ENCODE results near the gene TM4SF1.

Gene TM4SF1

GRCh38 chr3:149409351-149409750, 31.9 kb upstream of the TM4SF1 start:
- H3K4me3 ChIP-seq (ENCODE audit: low read length in 2 of 2) = no peak overlapping the region
- H3K27me3 ChIP-seq (ENCODE audit: control insufficient read depth in 2 of 2, insufficient read depth in 2 of 2, low read length in 2 of 2) = no peaks in the 10 kb centered on the region
- no peaks in the 10 kb centered on the region for H3K9me3 ChIP-seq (ENCODE audit: control insufficient read depth in 2 of 2, low read length in 2 of 2)
- H3K36me3 ChIP-seq (ENCODE audit: control insufficient read depth in 2 of 2, insufficient read depth in 2 of 2, low read length in 2 of 2) = no peaks in the 10 kb centered on the region
- no peaks in the 10 kb centered on the region for H3K4me1 ChIP-seq (ENCODE audit: control insufficient read depth in 2 of 2, insufficient read depth in 2 of 2, low read length in 2 of 2)
- no peak overlapping the region for H3K9ac ChIP-seq (ENCODE audit: low read depth in 1 of 2, low read length in 2 of 2)
- H3K27ac ChIP-seq (ENCODE audit: low read depth in 2 of 2, low read length in 2 of 2) = no peak overlapping the region

- Histone ChIP-seq H3K36me3 (ENCODE audit: control insufficient read depth in 2 of 2, insufficient read depth in 2 of 2, low read length in 2 of 2) (no peaks in the 10 kb centered on the region), H3K27ac (ENCODE audit: low read depth in 2 of 2, low read length in 2 of 2) (no peak overlapping the region), H3K4me1 (ENCODE audit: control insufficient read depth in 2 of 2, insufficient read depth in 2 of 2, low read length in 2 of 2) (no peaks in the 10 kb centered on the region), H3K9me3 (ENCODE audit: control insufficient read depth in 2 of 2, low read length in 2 of 2) (no peaks in the 10 kb centered on the region), H3K9ac (ENCODE audit: low read depth in 1 of 2, low read length in 2 of 2) (no peak overlapping the region), H3K27me3 (ENCODE audit: control insufficient read depth in 2 of 2, insufficient read depth in 2 of 2, low read length in 2 of 2) (no peaks in the 10 kb centered on the region), H3K4me3 (ENCODE audit: low read length in 2 of 2) (no peak overlapping the region)
Measured at GRCh38 chr3:149407898-149408297, 30.4 kb upstream of the TM4SF1 start.

- Histone ChIP-seq H3K27me3 (ENCODE audit: control insufficient read depth in 2 of 2, insufficient read depth in 2 of 2, low read length in 2 of 2) (no peaks in the 10 kb centered on the region), H3K9me3 (ENCODE audit: control insufficient read depth in 2 of 2, low read length in 2 of 2) (no peaks in the 10 kb centered on the region), H3K4me1 (ENCODE audit: control insufficient read depth in 2 of 2, insufficient read depth in 2 of 2, low read length in 2 of 2) (peaks cover 0 to 6% of the 10 kb centered on the region in 2 donors), H3K27ac (ENCODE audit: low read depth in 2 of 2, low read length in 2 of 2) (no peak overlapping the region), H3K9ac (ENCODE audit: low read depth in 1 of 2, low read length in 2 of 2) (no peak overlapping the region), H3K36me3 (ENCODE audit: control insufficient read depth in 2 of 2, insufficient read depth in 2 of 2, low read length in 2 of 2) (no peaks in the 10 kb centered on the region), H3K4me3 (ENCODE audit: low read length in 2 of 2) (no peak overlapping the region)
Measured at GRCh38 chr3:149406244-149406752, 28.8 kb upstream of the TM4SF1 start.

GRCh38 chr3:149403443-149403842, 26.0 kb upstream of the TM4SF1 start:
- H3K4me1 ChIP-seq (ENCODE audit: control insufficient read depth in 2 of 2, insufficient read depth in 2 of 2, low read length in 2 of 2) = peaks cover 0 to 11% of the 10 kb centered on the region in 2 donors
- H3K36me3 ChIP-seq (ENCODE audit: control insufficient read depth in 2 of 2, insufficient read depth in 2 of 2, low read length in 2 of 2) = no peaks in the 10 kb centered on the region
- no peak overlapping the region for H3K27ac ChIP-seq (ENCODE audit: low read depth in 2 of 2, low read length in 2 of 2)
- H3K4me3 ChIP-seq (ENCODE audit: low read length in 2 of 2) = no peak overlapping the region
- no peaks in the 10 kb centered on the region for H3K9me3 ChIP-seq (ENCODE audit: control insufficient read depth in 2 of 2, low read length in 2 of 2)
- no peaks in the 10 kb centered on the region for H3K27me3 ChIP-seq (ENCODE audit: control insufficient read depth in 2 of 2, insufficient read depth in 2 of 2, low read length in 2 of 2)
- no peak overlapping the region for H3K9ac ChIP-seq (ENCODE audit: low read depth in 1 of 2, low read length in 2 of 2)

GRCh38 chr3:149402481-149402880, 25.0 kb upstream of the TM4SF1 start:
- H3K27ac ChIP-seq (ENCODE audit: low read depth in 2 of 2, low read length in 2 of 2) = no peak overlapping the region
- H3K27me3 ChIP-seq (ENCODE audit: control insufficient read depth in 2 of 2, insufficient read depth in 2 of 2, low read length in 2 of 2) = no peaks in the 10 kb centered on the region
- H3K4me3 ChIP-seq (ENCODE audit: low read length in 2 of 2) = no peak overlapping the region
- H3K9me3 ChIP-seq (ENCODE audit: control insufficient read depth in 2 of 2, low read length in 2 of 2) = no peaks in the 10 kb centered on the region
- H3K9ac ChIP-seq (ENCODE audit: low read depth in 1 of 2, low read length in 2 of 2) = no peak overlapping the region
- H3K36me3 ChIP-seq (ENCODE audit: control insufficient read depth in 2 of 2, insufficient read depth in 2 of 2, low read length in 2 of 2) = no peaks in the 10 kb centered on the region
- peaks cover 0 to 11% of the 10 kb centered on the region in 2 donors for H3K4me1 ChIP-seq (ENCODE audit: control insufficient read depth in 2 of 2, insufficient read depth in 2 of 2, low read length in 2 of 2)

- Histone ChIP-seq H3K27me3 (ENCODE audit: control insufficient read depth in 2 of 2, insufficient read depth in 2 of 2, low read length in 2 of 2) (no peaks in the 10 kb centered on the region), H3K36me3 (ENCODE audit: control insufficient read depth in 2 of 2, insufficient read depth in 2 of 2, low read length in 2 of 2) (no peaks in the 10 kb centered on the region), H3K27ac (ENCODE audit: low read depth in 2 of 2, low read length in 2 of 2) (no peak overlapping the region), H3K9ac (ENCODE audit: low read depth in 1 of 2, low read length in 2 of 2) (no peak overlapping the region), H3K4me3 (ENCODE audit: low read length in 2 of 2) (no peak overlapping the region), H3K9me3 (ENCODE audit: control insufficient read depth in 2 of 2, low read length in 2 of 2) (no peaks in the 10 kb centered on the region), H3K4me1 (ENCODE audit: control insufficient read depth in 2 of 2, insufficient read depth in 2 of 2, low read length in 2 of 2) (peaks cover 0 to 11% of the 10 kb centered on the region in 2 donors)
Measured at GRCh38 chr3:149401926-149402310, 24.5 kb upstream of the TM4SF1 start.

- H3K9ac ChIP-seq (ENCODE audit: low read depth in 1 of 2, low read length in 2 of 2) = no peak overlapping the region
- no peaks in the 10 kb centered on the region for H3K36me3 ChIP-seq (ENCODE audit: control insufficient read depth in 2 of 2, insufficient read depth in 2 of 2, low read length in 2 of 2)
- H3K27ac ChIP-seq (ENCODE audit: low read depth in 2 of 2, low read length in 2 of 2) = no peak overlapping the region
- H3K4me1 ChIP-seq (ENCODE audit: control insufficient read depth in 2 of 2, insufficient read depth in 2 of 2, low read length in 2 of 2) = peaks cover 0 to 11% of the 10 kb centered on the region in 2 donors
- H3K4me3 ChIP-seq (ENCODE audit: low read length in 2 of 2) = no peak overlapping the region
- no peaks in the 10 kb centered on the region for H3K27me3 ChIP-seq (ENCODE audit: control insufficient read depth in 2 of 2, insufficient read depth in 2 of 2, low read length in 2 of 2)
- no peaks in the 10 kb centered on the region for H3K9me3 ChIP-seq (ENCODE audit: control insufficient read depth in 2 of 2, low read length in 2 of 2)
Measured at GRCh38 chr3:149401212-149401925, 23.9 kb upstream of the TM4SF1 start.

GRCh38 chr3:149400645-149401044, 23.2 kb upstream of the TM4SF1 start:
- Histone ChIP-seq H3K27me3 (ENCODE audit: control insufficient read depth in 2 of 2, insufficient read depth in 2 of 2, low read length in 2 of 2) (no peaks in the 10 kb centered on the region), H3K36me3 (ENCODE audit: control insufficient read depth in 2 of 2, insufficient read depth in 2 of 2, low read length in 2 of 2) (no peaks in the 10 kb centered on the region), H3K27ac (ENCODE audit: low read depth in 2 of 2, low read length in 2 of 2) (no peak overlapping the region), H3K9me3 (ENCODE audit: control insufficient read depth in 2 of 2, low read length in 2 of 2) (no peaks in the 10 kb centered on the region), H3K4me1 (ENCODE audit: control insufficient read depth in 2 of 2, insufficient read depth in 2 of 2, low read length in 2 of 2) (peaks cover 0 to 11% of the 10 kb centered on the region in 2 donors), H3K9ac (ENCODE audit: low read depth in 1 of 2, low read length in 2 of 2) (no peak overlapping the region), H3K4me3 (ENCODE audit: low read length in 2 of 2) (no peak overlapping the region)

- no peak overlapping the region for H3K4me3 ChIP-seq (ENCODE audit: low read length in 2 of 2)
- no peaks in the 10 kb centered on the region for H3K27me3 ChIP-seq (ENCODE audit: control insufficient read depth in 2 of 2, insufficient read depth in 2 of 2, low read length in 2 of 2)
- no peak overlapping the region for H3K27ac ChIP-seq (ENCODE audit: low read depth in 2 of 2, low read length in 2 of 2)
- peaks cover 0 to 11% of the 10 kb centered on the region in 2 donors for H3K4me1 ChIP-seq (ENCODE audit: control insufficient read depth in 2 of 2, insufficient read depth in 2 of 2, low read length in 2 of 2)
- H3K36me3 ChIP-seq (ENCODE audit: control insufficient read depth in 2 of 2, insufficient read depth in 2 of 2, low read length in 2 of 2) = no peaks in the 10 kb centered on the region
- H3K9me3 ChIP-seq (ENCODE audit: control insufficient read depth in 2 of 2, low read length in 2 of 2) = no peaks in the 10 kb centered on the region
- H3K9ac ChIP-seq (ENCODE audit: low read depth in 1 of 2, low read length in 2 of 2) = no peak overlapping the region
Measured at GRCh38 chr3:149398296-149398695, 20.8 kb upstream of the TM4SF1 start.

- Histone ChIP-seq H3K4me1 (ENCODE audit: control insufficient read depth in 2 of 2, insufficient read depth in 2 of 2, low read length in 2 of 2) (peaks cover 0 to 11% of the 10 kb centered on the region in 2 donors), H3K27ac (ENCODE audit: low read depth in 2 of 2, low read length in 2 of 2) (no peak overlapping the region), H3K27me3 (ENCODE audit: control insufficient read depth in 2 of 2, insufficient read depth in 2 of 2, low read length in 2 of 2) (no peaks in the 10 kb centered on the region), H3K36me3 (ENCODE audit: control insufficient read depth in 2 of 2, insufficient read depth in 2 of 2, low read length in 2 of 2) (no peaks in the 10 kb centered on the region), H3K9ac (ENCODE audit: low read depth in 1 of 2, low read length in 2 of 2) (no peak overlapping the region), H3K4me3 (ENCODE audit: low read length in 2 of 2) (no peak overlapping the region), H3K9me3 (ENCODE audit: control insufficient read depth in 2 of 2, low read length in 2 of 2) (no peaks in the 10 kb centered on the region)
Measured at GRCh38 chr3:149397528-149397927, 20.1 kb upstream of the TM4SF1 start.
